Choroid plexus epithelial cell (primary cell): ENCODE results near the gene SAPCD2.

Experiments used
- DNase-seq: peaks from one replicate; pipeline ENCODE4 v3.0.0-alpha.2; 2010; ENCODE audit warnings: low read depth
- H3K4me3 ChIP-seq: 2 replicates; pipeline ENCODE4 v1.5.1; 2011; ENCODE audit warnings: low read depth, mild to moderate bottlenecking, control low read depth, low read length, moderate library complexity
- CTCF ChIP-seq: conservative IDR thresholded peaks from 2 replicates; pipeline ENCODE4 v1.5.1; 2011; ENCODE audit warnings: low read depth, mild to moderate bottlenecking, control low read depth, inconsistent platforms, low read length, moderate library complexity

SAPCD2 gene

GRCh38 chr9:137015976-137016375, 54.4 kb downstream of the SAPCD2 start:
- no peak for DNase-seq
- H3K4me3 ChIP-seq, result no peak overlapping the region
- TF ChIP-seq CTCF, result no peak

- TF ChIP-seq CTCF, result no peak
- DNase-seq, result no peak
- H3K4me3 ChIP-seq, result no peak overlapping the region
These were observed 54.8 kb downstream of the SAPCD2 start for GRCh38 chr9:137015540-137015930.

- H3K4me3 ChIP-seq, result no peak overlapping the region
- TF ChIP-seq CTCF, result no peak
- no peak for DNase-seq
These were observed 55.4 kb downstream of the SAPCD2 start for GRCh38 chr9:137014776-137015539.

GRCh38 chr9:137014166-137014565, 56.2 kb downstream of the SAPCD2 start:
- H3K4me3 ChIP-seq, result no peak overlapping the region
- no peak for TF ChIP-seq CTCF
- no peak for DNase-seq

GRCh38 chr9:137013571-137013940, 56.8 kb downstream of the SAPCD2 start:
- TF ChIP-seq CTCF, result no peak
- no peak for DNase-seq
- H3K4me3 ChIP-seq, result no peak overlapping the region

GRCh38 chr9:137012694-137013570, 57.4 kb downstream of the SAPCD2 start:
- DNase-seq, result no peak
- H3K4me3 ChIP-seq, result no peak overlapping the region
- TF ChIP-seq CTCF, result no peak
